ENCODE measurements around the gene ATOH8.

ATOH8 gene

DNA sequence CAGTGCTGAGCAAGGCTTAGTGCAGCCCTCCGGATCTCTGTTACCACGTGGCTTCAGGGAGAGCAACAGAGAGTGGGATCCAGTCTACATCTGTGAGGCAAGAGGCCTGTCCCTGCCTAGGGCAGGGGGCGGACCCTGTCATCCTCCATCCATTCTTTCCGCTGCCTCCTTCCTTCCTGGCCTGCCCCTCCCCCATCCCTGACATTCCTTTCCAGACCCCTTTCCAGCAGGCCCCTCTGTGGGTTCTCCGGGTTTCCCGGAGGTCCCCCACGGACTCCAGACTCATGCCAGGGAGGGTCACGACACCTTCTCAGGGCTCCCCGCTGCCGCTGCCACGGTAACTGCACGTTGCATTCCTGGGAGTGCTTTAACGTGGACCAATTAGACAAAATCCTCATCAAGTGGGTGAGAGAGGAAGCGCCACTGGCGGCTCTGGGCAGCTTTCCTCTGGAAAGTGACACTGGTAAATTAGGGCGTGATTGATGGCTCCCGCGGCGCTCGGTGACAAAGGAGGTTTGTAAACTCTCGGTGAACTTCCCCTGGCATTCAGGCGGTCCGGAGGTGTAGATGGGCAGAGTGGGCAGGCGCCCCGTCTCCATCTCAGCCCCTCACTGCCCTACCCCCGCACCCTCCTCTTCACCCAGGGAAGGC lies 11.4 kb downstream of the ATOH8 start:
- no peak overlapping the region for H3K4me3 ChIP-seq (ENCODE audit: low read length)

DNA sequence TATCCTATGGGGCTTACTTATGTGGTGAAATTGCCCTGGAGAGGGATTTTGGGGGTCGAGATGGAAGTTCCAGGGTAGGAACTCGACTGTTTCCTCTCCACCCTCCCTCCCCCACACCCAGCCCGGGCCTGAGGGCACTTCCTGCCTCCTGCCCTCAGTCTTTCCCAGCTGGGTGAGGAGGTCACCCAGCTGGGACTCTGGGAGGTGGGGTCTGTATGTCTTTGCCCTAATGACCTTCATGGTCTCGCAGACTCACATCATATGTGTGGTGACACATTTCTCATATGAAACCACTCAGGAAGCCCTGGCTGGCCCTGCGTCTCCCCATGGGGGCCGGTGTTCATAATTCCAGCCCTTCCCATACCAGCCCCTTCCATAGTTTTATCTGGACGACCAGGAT lies 12.4 kb downstream of the ATOH8 start:
- TF ChIP-seq, protein P1, sequence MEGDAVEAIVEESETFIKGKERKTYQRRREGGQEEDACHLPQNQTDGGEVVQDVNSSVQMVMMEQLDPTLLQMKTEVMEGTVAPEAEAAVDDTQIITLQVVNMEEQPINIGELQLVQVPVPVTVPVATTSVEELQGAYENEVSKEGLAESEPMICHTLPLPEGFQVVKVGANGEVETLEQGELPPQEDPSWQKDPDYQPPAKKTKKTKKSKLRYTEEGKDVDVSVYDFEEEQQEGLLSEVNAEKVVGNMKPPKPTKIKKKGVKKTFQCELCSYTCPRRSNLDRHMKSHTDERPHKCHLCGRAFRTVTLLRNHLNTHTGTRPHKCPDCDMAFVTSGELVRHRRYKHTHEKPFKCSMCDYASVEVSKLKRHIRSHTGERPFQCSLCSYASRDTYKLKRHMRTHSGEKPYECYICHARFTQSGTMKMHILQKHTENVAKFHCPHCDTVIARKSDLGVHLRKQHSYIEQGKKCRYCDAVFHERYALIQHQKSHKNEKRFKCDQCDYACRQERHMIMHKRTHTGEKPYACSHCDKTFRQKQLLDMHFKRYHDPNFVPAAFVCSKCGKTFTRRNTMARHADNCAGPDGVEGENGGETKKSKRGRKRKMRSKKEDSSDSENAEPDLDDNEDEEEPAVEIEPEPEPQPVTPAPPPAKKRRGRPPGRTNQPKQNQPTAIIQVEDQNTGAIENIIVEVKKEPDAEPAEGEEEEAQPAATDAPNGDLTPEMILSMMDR (conservative IDR thresholded peaks at IDR 0.05; ENCODE audit: low read depth, low read length) = no peak
- no peak for DNase-seq (ENCODE audit: low read depth)
- no peak overlapping the region for H3K4me3 ChIP-seq (ENCODE audit: low read length)

More for the DNA sequence above, 11.4 kb downstream of the ATOH8 start:
- DNase-seq (ENCODE audit: low read depth) = no peak
- TF ChIP-seq, protein P1 (conservative IDR thresholded peaks at IDR 0.05; ENCODE audit: low read depth, low read length) = no peak

DNA sequence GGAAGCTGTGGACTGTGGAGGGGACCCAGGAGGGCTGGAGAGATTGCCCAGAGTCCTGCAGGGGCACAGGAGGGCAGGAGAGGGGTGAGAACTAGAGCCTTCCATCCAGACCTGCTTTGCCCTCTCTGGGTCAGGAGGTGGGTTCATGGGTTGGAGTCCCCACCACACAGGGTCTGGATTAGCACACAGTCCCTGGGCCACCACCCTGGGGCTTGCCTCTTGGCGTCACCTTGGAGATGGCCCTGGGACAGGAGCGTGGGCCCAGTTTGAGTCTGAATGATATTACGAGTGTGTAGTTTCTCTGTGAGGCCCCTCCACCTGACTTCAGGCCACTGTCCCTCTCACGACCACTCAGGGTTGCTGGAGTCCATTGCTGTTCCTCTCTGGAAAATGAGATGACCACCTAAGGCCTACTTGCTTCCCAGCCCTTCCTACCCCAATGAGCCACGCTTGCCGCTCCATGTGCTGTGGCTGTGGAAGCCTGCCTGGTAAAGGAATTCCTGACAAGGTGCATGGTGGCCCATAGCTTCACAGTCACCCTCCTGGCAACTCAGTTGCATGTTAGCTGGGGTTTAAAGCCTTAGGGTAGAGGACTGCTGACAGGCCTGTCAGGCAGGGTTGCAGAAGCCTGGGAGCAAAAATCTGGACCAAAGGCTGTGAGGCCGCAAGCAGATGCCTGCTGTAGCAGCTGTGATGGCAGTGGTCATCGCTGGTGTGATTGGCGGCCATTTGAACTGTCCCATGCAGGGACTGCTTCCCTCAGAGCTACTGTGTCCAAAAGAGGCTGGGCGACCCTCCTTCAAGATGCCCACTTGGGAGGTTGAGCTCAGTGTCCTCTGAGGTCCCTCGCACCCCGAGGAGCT lies 14.2 kb downstream of the ATOH8 start:
- H3K4me3 ChIP-seq (ENCODE audit: low read length) = no peak overlapping the region
- TF ChIP-seq, protein P1 (conservative IDR thresholded peaks at IDR 0.05; ENCODE audit: low read depth, low read length) = no peak
- DNase-seq (ENCODE audit: low read depth) = no peak

DNA sequence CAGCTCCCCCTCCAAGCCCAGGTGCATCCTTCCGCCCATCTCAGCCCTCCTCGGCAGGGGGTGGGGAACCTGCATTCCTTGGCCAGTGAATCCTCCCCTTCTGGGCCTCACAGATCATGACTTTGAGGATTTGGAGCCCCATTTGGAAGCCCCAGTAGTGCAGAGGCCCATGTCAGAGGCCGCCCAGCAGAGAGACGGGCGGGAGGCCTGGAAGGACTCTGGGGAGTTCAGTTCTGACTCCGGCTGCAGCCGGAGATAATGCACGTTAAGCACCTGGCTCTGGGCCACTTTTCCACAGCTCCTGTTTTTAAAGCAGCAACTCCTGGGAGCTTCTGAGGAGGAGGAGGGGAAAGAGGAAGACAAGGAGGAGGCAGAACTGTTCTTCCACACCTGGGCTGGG lies 14.9 kb downstream of the ATOH8 start:
- H3K4me3 ChIP-seq (ENCODE audit: low read length) = no peak overlapping the region
- DNase-seq (ENCODE audit: low read depth) = no peak
- TF ChIP-seq, protein P1 (conservative IDR thresholded peaks at IDR 0.05; ENCODE audit: low read depth, low read length) = no peak

DNA sequence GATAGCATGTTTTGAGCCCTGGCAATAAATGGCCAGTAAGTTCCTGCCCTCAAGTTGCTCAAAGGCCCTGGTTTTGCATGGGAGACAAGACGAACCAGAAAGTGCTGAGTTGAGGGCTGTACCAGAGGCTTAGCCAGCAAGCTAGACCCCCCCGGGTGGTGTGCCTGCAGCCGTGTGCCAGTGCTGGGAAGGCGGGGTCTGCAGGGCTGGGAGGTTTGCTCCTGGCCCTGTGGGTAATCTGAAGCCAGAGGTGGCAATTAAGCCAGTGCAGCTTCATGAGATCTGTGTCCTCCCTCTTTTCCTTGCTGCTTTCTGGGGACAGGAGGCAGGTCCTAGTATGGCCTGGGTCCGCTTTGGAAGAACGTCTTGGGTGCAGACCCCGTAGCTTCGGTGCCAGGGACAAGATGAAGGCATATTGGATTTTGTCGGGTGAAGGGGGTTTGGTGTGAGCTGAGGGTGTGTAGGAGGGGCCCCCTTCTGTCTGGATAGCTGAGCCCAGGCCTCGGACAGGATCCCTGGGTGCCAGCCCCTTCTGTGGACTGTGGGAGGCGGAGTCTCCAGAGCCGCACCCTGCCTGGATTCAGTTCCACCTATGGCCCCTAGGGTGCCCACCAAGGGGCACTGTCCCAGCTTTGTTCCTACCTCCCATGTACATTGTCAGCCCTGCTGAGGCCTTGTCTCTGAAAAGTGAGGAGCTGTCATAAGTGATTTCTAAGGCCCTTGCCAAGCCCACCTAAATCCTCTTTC lies 15.6 kb downstream of the ATOH8 start:
- TF ChIP-seq, protein P1 (conservative IDR thresholded peaks at IDR 0.05; ENCODE audit: low read depth, low read length) = peak; percentile 55
- no peak for DNase-seq (ENCODE audit: low read depth)
- H3K4me3 ChIP-seq (ENCODE audit: low read length) = no peak overlapping the region

DNA sequence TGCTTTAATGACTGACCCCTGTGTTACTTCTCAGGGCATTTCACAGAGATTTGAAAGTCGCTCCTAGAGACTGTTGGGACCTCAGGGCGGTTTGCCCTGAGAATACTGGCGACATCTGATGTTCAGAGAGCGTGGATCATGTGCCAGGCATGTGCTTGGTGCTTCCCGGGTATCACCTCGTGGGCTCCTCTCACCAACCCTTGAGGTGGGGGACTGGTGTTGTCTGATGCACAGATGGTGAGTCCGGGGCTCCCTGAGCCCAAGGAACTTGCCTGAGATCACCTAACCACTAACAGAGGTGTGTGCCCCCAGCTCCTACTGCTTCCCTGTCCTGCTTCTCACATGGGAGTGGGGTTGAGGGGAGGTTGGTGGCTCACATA lies 16.2 kb downstream of the ATOH8 start:
- DNase-seq (ENCODE audit: low read depth) = no peak
- no peak overlapping the region for H3K4me3 ChIP-seq (ENCODE audit: low read length)
- TF ChIP-seq, protein P1 (conservative IDR thresholded peaks at IDR 0.05; ENCODE audit: low read depth, low read length) = no peak
